Activated T-cell treated with anti-CD3 and anti-CD28 coated beads, Interleukin-2, amount 50 U/mL, for 4 hours (primary cell): Measurements from ENCODE around the gene MDFIC. TPM values are rescaled to one million over a fixed set of nuclear protein-coding genes. Genes with fewer than 3 reads are reported as not detected.

Experiments used
- ATAC-seq, 2 donors: fragments of 200-7000 bp; cut with Tn5 transposase; one replicate each; pipeline ENCODE4 v1.10.0; 2021
- DNase-seq: peaks from one replicate; pipeline ENCODE4 v3.0.0-alpha.2; 2020
- H3K27me3 Mint-ChIP-seq: one replicate; pipeline ENCODE4 v1.8.0; 2021; ENCODE audit warnings: low read depth, mixed read lengths
- H3K36me3 Mint-ChIP-seq: one replicate; pipeline ENCODE4 v1.8.0; 2022; ENCODE audit warnings: mixed read lengths; ENCODE audit not compliant: insufficient read depth
- H3K4me1 Mint-ChIP-seq: one replicate; pipeline ENCODE4 v1.8.0; 2021; ENCODE audit warnings: low read depth, mixed read lengths
- H3K4me3 Mint-ChIP-seq: one replicate; pipeline ENCODE4 v1.8.0; 2021; ENCODE audit warnings: mild to moderate bottlenecking, moderate library complexity, mixed read lengths
- H3K9me3 Mint-ChIP-seq: one replicate; pipeline ENCODE4 v1.8.0; 2021; ENCODE audit warnings: mixed read lengths
- total RNA-seq, 3 donors: library from RNA; stranded (reverse); gene quantifications; one replicate each; pipeline ENCODE4 v1.2.1, GENCODE V29; 2021

MDFIC gene
- total RNA-seq, 3 donors from 2014 or later = 84.4 to 119 (median 98.9) TPM

GRCh38 chr7:115066050-115066449 lies 144.2 kb downstream of the MDFIC start:
- Mint-ChIP-seq H3K36me3 (no peaks in the 10 kb centered on the region), H3K4me1 (peaks cover 2% of the 10 kb centered on the region), H3K27me3 (no peaks in the 10 kb centered on the region), H3K4me3 (no peak overlapping the region), H3K9me3 (no peaks in the 10 kb centered on the region)
- DNase-seq = no peak
- no peak for ATAC-seq

GRCh38 chr7:115066634-115067033 lies 144.7 kb downstream of the MDFIC start:
- Mint-ChIP-seq H3K27me3 (no peaks in the 10 kb centered on the region), H3K4me1 (peaks cover 2% of the 10 kb centered on the region), H3K36me3 (no peaks in the 10 kb centered on the region), H3K9me3 (no peaks in the 10 kb centered on the region), H3K4me3 (no peak overlapping the region)
- DNase-seq (no peak), ATAC-seq (peak in 1 of 2 donors; percentile 21)

GRCh38 chr7:115068220-115068619 lies 146.3 kb downstream of the MDFIC start:
- DNase-seq (no peak), ATAC-seq (no peak)
- Mint-ChIP-seq H3K4me3 (no peak overlapping the region), H3K4me1 (peaks cover 2% of the 10 kb centered on the region), H3K27me3 (no peaks in the 10 kb centered on the region), H3K36me3 (no peaks in the 10 kb centered on the region), H3K9me3 (no peaks in the 10 kb centered on the region)
